OCI-LY7 (cell line): Measurements from ENCODE around the gene KIAA0586. TPM values are rescaled to one million over a fixed set of nuclear protein-coding genes. Genes with fewer than 3 reads are reported as not detected.

Source experiments
- BruUV-seq: library from RNA; stranded (reverse); fragments of 400-500 nt; replicated peaks from 2 replicates; lab custom pipeline; 2021; lab: Mats Ljungman, UMichigan
- CTCF ChIA-PET: fragments of 300-600 bp; sonication (Branson Sonifier 250); formaldehyde crosslinking; loops from one replicate; lab custom pipeline; 2022; ENCODE audit warnings: antibody characterized with exemption; ENCODE audit not compliant: unreplicated experiment; lab: Charles Lee
- POLR2A ChIA-PET: fragments of 300-600 bp; sonication (Branson Sonifier 250); formaldehyde crosslinking; loops from one replicate; lab custom pipeline; 2022; ENCODE audit warnings: antibody characterized with exemption; lab: Charles Lee
- DNase-seq: peaks from one replicate; pipeline ENCODE4 v3.0.0-alpha.2; 2015; ENCODE audit warnings: low spot score
- H2AFZ ChIP-seq: fragments of 200-600 bp; sonication (generic), shearing (Covaris generic); 2 replicates; pipeline ENCODE4 v1.6.1; 2014; ENCODE audit warnings: mild to moderate bottlenecking, antibody characterized with exemption, low read length, moderate library complexity
- H3K27ac ChIP-seq: fragments of 200-600 bp; sonication (generic); 2 replicates; pipeline ENCODE4 v1.5.1; 2014; ENCODE audit warnings: mixed run types, low read depth, mild to moderate bottlenecking, moderate library complexity, low read length, inconsistent platforms; ENCODE audit not compliant: poor library complexity, severe bottlenecking
- H3K36me3 ChIP-seq: fragments of 200-600 bp; sonication (generic); 2 replicates; pipeline ENCODE4 v1.6.1; 2014; ENCODE audit warnings: mild to moderate bottlenecking, antibody characterized with exemption, low read length, moderate library complexity, mixed read lengths; ENCODE audit not compliant: insufficient read depth
- H3K4me1 ChIP-seq: fragments of 200-600 bp; sonication (generic); 2 replicates; pipeline ENCODE4 v1.5.1; 2014; ENCODE audit warnings: mild to moderate bottlenecking, low read length; ENCODE audit not compliant: insufficient read depth, poor library complexity, severe bottlenecking
- H3K4me2 ChIP-seq: fragments of 200-600 bp; sonication (generic); 2 replicates; pipeline ENCODE4 v1.6.1; 2014; ENCODE audit warnings: mild to moderate bottlenecking, low read length
- H3K4me3 ChIP-seq: fragments of 200-600 bp; sonication (generic); 2 replicates; pipeline ENCODE4 v1.5.1; 2014; ENCODE audit warnings: mild to moderate bottlenecking, low read depth, low read length; ENCODE audit not compliant: poor library complexity, severe bottlenecking
- H3K79me2 ChIP-seq: fragments of 200-600 bp; sonication (generic); 2 replicates; pipeline ENCODE4 v1.6.1; 2016; ENCODE audit warnings: low read depth, mild to moderate bottlenecking, low read length, moderate library complexity, mixed read lengths; ENCODE audit not compliant: insufficient read depth
- H3K9me2 ChIP-seq: fragments of 200-600 bp; sonication (generic); 2 replicates; pipeline ENCODE4 v1.6.1; 2016; ENCODE audit warnings: mild to moderate bottlenecking, low read length, mixed read lengths; ENCODE audit not compliant: insufficient read depth
- H3K9me3 ChIP-seq: fragments of 200-600 bp; sonication (generic); 2 replicates; pipeline ENCODE4 v1.6.1; 2014; ENCODE audit warnings: mild to moderate bottlenecking, mixed run types, low read length, mixed read lengths
- H4K20me1 ChIP-seq: fragments of 200-600 bp; sonication (generic); 2 replicates; pipeline ENCODE4 v1.6.1; 2014; ENCODE audit warnings: mild to moderate bottlenecking, antibody characterized with exemption, low read length, moderate library complexity, mixed read lengths; ENCODE audit not compliant: insufficient read depth
- CTCF ChIP-seq: fragments of 200-600 bp; sonication (generic); conservative IDR thresholded peaks from 2 replicates; pipeline ENCODE4 v1.5.1; 2014; ENCODE audit warnings: mild to moderate bottlenecking, antibody characterized with exemption, low read length, moderate library complexity, mixed read lengths
- EZH2phosphoT487 ChIP-seq: fragments of 200-600 bp; sonication (generic); IDR thresholded peaks from 2 replicates; pipeline ENCODE4 v1.6.1; 2018; ENCODE audit warnings: low read depth, borderline replicate concordance, mild to moderate bottlenecking, mixed run types, antibody characterized with exemption, low read length, moderate library complexity, mixed read lengths
- intact Hi-C: fragments of 100-400 bp; cut with micrococcal nuclease; formaldehyde crosslinking; loops from one replicate; pipeline ENCODE4 v1.10.0; 2022; ENCODE audit not compliant: unreplicated experiment
- total RNA-seq, 2 experiments: library from RNA; depleted of rRNA in 1 of 2; stranded (reverse); fragments of >200 nt in 1 of 2; shearing (Covaris generic) in 1 of 2; gene quantifications; 2 replicates each; pipeline ENCODE4 v1.2.3, GENCODE V29; 2014 to 2022

The KIAA0586 gene
- total RNA-seq, 2 experiments from 2014 or later: 20.5 to 41.7 TPM

- ChIA-PET CTCF (no interaction called here), POLR2A (interaction anchor here (0.6 to 1.1 kb wide), 4 partner anchors 10 to 79 kb away, joined by 3 to 4 read pairs (median 3); no protein-coding TSS in a partner anchor)
These were observed 105.9 kb downstream of the KIAA0586 start for GRCh38 chr14:58533446-58533845.

GRCh38 chr14:58535044-58535443, 107.5 kb downstream of the KIAA0586 start:
- ChIA-PET CTCF (no interaction called here), POLR2A (interaction anchor here (1.0 kb wide), 1 partner anchor 9 kb away, joined by 3 read pairs; no protein-coding TSS in a partner anchor)
- H4K20me1 ChIP-seq: no peaks in the 10 kb centered on the region
- H3K9me3 ChIP-seq: no peaks in the 10 kb centered on the region
- H3K27ac ChIP-seq: no peak overlapping the region
- no peaks in the 10 kb centered on the region for H3K36me3 ChIP-seq
- no peaks in the 10 kb centered on the region for H3K9me2 ChIP-seq
- no peak for DNase-seq
- no peaks in the 10 kb centered on the region for H3K79me2 ChIP-seq
- no TSS peak for BruUV-seq
- H3K4me2 ChIP-seq: no peak overlapping the region
- H2AFZ ChIP-seq: no peak overlapping the region
- TF ChIP-seq CTCF: no peak
- no peak for TF ChIP-seq EZH2phosphoT487
- intact Hi-C loops: no loop called here
- no peaks in the 10 kb centered on the region for H3K4me1 ChIP-seq
- H3K4me3 ChIP-seq: no peak overlapping the region

More at GRCh38 chr14:58533446-58533845, 105.9 kb downstream of the KIAA0586 start:
- intact Hi-C loops: no loop called here
- Histone ChIP-seq H2AFZ (no peak overlapping the region), H3K4me3 (no peak overlapping the region), H3K79me2 (no peaks in the 10 kb centered on the region), H3K4me2 (no peak overlapping the region), H3K9me2 (no peaks in the 10 kb centered on the region), H3K36me3 (no peaks in the 10 kb centered on the region), H3K4me1 (no peaks in the 10 kb centered on the region), H3K9me3 (no peaks in the 10 kb centered on the region), H4K20me1 (no peaks in the 10 kb centered on the region), H3K27ac (no peak overlapping the region)
- no peak for DNase-seq
- BruUV-seq: no TSS peak
- no peak for TF ChIP-seq EZH2phosphoT487
- no peak for TF ChIP-seq CTCF

GRCh38 chr14:58537004-58537403, 109.5 kb downstream of the KIAA0586 start:
- no peak overlapping the region for H2AFZ ChIP-seq
- CTCF ChIA-PET: no interaction called here
- H3K27ac ChIP-seq: no peak overlapping the region
- no peak overlapping the region for H3K4me2 ChIP-seq
- H3K4me1 ChIP-seq: no peaks in the 10 kb centered on the region
- intact Hi-C loops: no loop called here
- H3K9me3 ChIP-seq: no peaks in the 10 kb centered on the region
- H3K79me2 ChIP-seq: no peaks in the 10 kb centered on the region
- no TSS peak for BruUV-seq
- H4K20me1 ChIP-seq: no peaks in the 10 kb centered on the region
- POLR2A ChIA-PET: interaction anchor here (0.9 kb wide), 1 partner anchor 10 kb away, joined by 3 read pairs; no protein-coding TSS in a partner anchor
- DNase-seq: no peak
- no peaks in the 10 kb centered on the region for H3K9me2 ChIP-seq
- H3K36me3 ChIP-seq: no peaks in the 10 kb centered on the region
- H3K4me3 ChIP-seq: no peak overlapping the region
- TF ChIP-seq EZH2phosphoT487 (no peak), CTCF (no peak)
